HFFc6 (cell line): ENCODE results near the gene RAD51B. TPM values are rescaled to one million over a fixed set of nuclear protein-coding genes. Genes with fewer than 3 reads are reported as not detected.

Experiments used
- DNase-seq: peaks from one replicate; pipeline ENCODE4 v3.0.0-alpha.2; 2018
- H3K27ac Mint-ChIP-seq: 2 replicates; pipeline ENCODE4 v1.8.0; 2020; ENCODE audit warnings: mild to moderate bottlenecking, mixed read lengths
- H3K27me3 Mint-ChIP-seq: 2 replicates; pipeline ENCODE4 v1.8.0; 2021; ENCODE audit warnings: mild to moderate bottlenecking, moderate library complexity, mixed read lengths; ENCODE audit not compliant: insufficient read depth
- H3K36me3 Mint-ChIP-seq: 2 replicates; pipeline ENCODE4 v1.8.0; 2021; ENCODE audit warnings: low read depth, mixed read lengths
- H3K4me1 Mint-ChIP-seq: 2 replicates; pipeline ENCODE4 v1.8.0; 2020; ENCODE audit warnings: low read depth, mixed read lengths
- H3K4me3 Mint-ChIP-seq: 2 replicates; pipeline ENCODE4 v1.8.0; 2020; ENCODE audit warnings: mild to moderate bottlenecking, moderate library complexity, mixed read lengths
- H3K9me3 Mint-ChIP-seq: 2 replicates; pipeline ENCODE4 v1.8.0; 2020; ENCODE audit warnings: mild to moderate bottlenecking, mixed read lengths
- total RNA-seq, 6 experiments: library from RNA; stranded (reverse); fragmentation: NEBNext Ultra II Directional; extraction: Animal tissue kit (Norgen Biotek cat#: 25700); gene quantifications; 2 replicates in 1 of 6; 3 replicates in 5 of 6; pipeline ENCODE4 v1.2.3, GENCODE V29; 2021
- TF ChIP-seq, protein P1 (sequence below): fragments of 200-600 bp; sonication (generic); IDR thresholded peaks from 2 replicates; pipeline ENCODE4 v1.5.0; 2021; ENCODE audit warnings: antibody characterized with exemption, mild to moderate bottlenecking

RAD51B gene
- total RNA-seq, 6 experiments from 2014 or later = 7.1 to 12.4 (median 9.6) TPM

DNA sequence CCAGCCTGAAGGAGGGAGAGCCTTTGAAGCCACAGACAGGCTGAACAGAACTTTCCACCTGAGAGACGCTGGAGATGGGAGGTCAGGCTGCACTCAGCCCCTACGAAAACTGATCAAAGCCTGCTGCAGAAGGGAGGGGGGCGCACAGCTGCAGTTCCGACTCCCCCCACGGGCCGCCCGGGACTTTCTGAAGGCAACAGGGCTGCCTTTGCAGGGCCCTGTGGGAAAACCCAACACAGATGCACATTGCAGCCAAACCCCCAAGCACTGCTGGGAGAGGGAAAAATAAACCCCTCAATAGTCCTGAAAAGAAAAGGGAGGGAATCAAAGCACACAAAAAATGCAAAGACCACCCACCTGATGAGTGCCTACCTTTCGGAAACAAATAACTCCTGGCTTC lies 682.7 kb downstream of the RAD51B start:
- H3K27ac Mint-ChIP-seq = no peak overlapping the region
- no peak overlapping the region for H3K4me3 Mint-ChIP-seq

GRCh38 chr14:68503186-68503825 lies 683.7 kb downstream of the RAD51B start:
- TF ChIP-seq, protein P1, sequence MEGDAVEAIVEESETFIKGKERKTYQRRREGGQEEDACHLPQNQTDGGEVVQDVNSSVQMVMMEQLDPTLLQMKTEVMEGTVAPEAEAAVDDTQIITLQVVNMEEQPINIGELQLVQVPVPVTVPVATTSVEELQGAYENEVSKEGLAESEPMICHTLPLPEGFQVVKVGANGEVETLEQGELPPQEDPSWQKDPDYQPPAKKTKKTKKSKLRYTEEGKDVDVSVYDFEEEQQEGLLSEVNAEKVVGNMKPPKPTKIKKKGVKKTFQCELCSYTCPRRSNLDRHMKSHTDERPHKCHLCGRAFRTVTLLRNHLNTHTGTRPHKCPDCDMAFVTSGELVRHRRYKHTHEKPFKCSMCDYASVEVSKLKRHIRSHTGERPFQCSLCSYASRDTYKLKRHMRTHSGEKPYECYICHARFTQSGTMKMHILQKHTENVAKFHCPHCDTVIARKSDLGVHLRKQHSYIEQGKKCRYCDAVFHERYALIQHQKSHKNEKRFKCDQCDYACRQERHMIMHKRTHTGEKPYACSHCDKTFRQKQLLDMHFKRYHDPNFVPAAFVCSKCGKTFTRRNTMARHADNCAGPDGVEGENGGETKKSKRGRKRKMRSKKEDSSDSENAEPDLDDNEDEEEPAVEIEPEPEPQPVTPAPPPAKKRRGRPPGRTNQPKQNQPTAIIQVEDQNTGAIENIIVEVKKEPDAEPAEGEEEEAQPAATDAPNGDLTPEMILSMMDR = no peak
- Mint-ChIP-seq H3K27ac (no peak overlapping the region), H3K4me3 (no peak overlapping the region), H3K4me1 (peaks cover 28% of the 10 kb centered on the region), H3K9me3 (no peaks in the 10 kb centered on the region), H3K36me3 (no peaks in the 10 kb centered on the region), H3K27me3 (no peaks in the 10 kb centered on the region)
- DNase-seq = no peak

More for the DNA sequence above, 682.7 kb downstream of the RAD51B start:
- no peak for DNase-seq
- H3K36me3 Mint-ChIP-seq = no peaks in the 10 kb centered on the region
- TF ChIP-seq, protein P1 = no peak
- H3K27me3 Mint-ChIP-seq = no peaks in the 10 kb centered on the region
- H3K9me3 Mint-ChIP-seq = no peaks in the 10 kb centered on the region
- peaks cover 25% of the 10 kb centered on the region for H3K4me1 Mint-ChIP-seq

- Mint-ChIP-seq H3K27me3 (no peaks in the 10 kb centered on the region), H3K36me3 (no peaks in the 10 kb centered on the region; the same call in 1 of the 2 replicates), H3K27ac (no peak overlapping the region), H3K9me3 (no peaks in the 10 kb centered on the region), H3K4me3 (no peak overlapping the region), H3K4me1 (peaks cover 40% of the 10 kb centered on the region)
- no peak for DNase-seq
- TF ChIP-seq, protein P1 = no peak
Measured at GRCh38 chr14:68504861-68505260, 685.3 kb downstream of the RAD51B start.

GRCh38 chr14:68506021-68506644 lies 686.6 kb downstream of the RAD51B start:
- no peaks in the 10 kb centered on the region for H3K9me3 Mint-ChIP-seq
- no peaks in the 10 kb centered on the region for H3K27me3 Mint-ChIP-seq
- peak; percentile 72 for DNase-seq
- TF ChIP-seq, protein P1 = no peak
- H3K36me3 Mint-ChIP-seq = no peaks in the 10 kb centered on the region; the same call in 1 of the 2 replicates
- H3K4me3 Mint-ChIP-seq = peak overlapping the region; percentile 28; the same call in 1 of the 2 replicates
- peaks cover 52% of the 10 kb centered on the region for H3K4me1 Mint-ChIP-seq
- peak overlapping the region; percentile 87 for H3K27ac Mint-ChIP-seq

- peak overlapping the region; percentile 87 for H3K27ac Mint-ChIP-seq
- H3K9me3 Mint-ChIP-seq = no peaks in the 10 kb centered on the region
- TF ChIP-seq, protein P1 = no peak
- H3K4me1 Mint-ChIP-seq = peaks cover 59% of the 10 kb centered on the region
- peak overlapping the region; percentile 28; the same call in 1 of the 2 replicates for H3K4me3 Mint-ChIP-seq
- H3K27me3 Mint-ChIP-seq = no peaks in the 10 kb centered on the region
- H3K36me3 Mint-ChIP-seq = no peaks in the 10 kb centered on the region; the same call in 1 of the 2 replicates
- DNase-seq = no peak
Measured at GRCh38 chr14:68506645-68507419, 687.3 kb downstream of the RAD51B start.
